GM12872 (cell line): ENCODE results near the gene CITED4.

Experiments
- TF ChIP-seq, protein P1 (sequence below): IDR thresholded peaks from 3 replicates; pipeline ENCODE4 v1.5.1; 2011; ENCODE audit warnings: low read depth, mild to moderate bottlenecking, low read length, moderate library complexity; ENCODE audit not compliant: insufficient read depth

CITED4 gene

DNA sequence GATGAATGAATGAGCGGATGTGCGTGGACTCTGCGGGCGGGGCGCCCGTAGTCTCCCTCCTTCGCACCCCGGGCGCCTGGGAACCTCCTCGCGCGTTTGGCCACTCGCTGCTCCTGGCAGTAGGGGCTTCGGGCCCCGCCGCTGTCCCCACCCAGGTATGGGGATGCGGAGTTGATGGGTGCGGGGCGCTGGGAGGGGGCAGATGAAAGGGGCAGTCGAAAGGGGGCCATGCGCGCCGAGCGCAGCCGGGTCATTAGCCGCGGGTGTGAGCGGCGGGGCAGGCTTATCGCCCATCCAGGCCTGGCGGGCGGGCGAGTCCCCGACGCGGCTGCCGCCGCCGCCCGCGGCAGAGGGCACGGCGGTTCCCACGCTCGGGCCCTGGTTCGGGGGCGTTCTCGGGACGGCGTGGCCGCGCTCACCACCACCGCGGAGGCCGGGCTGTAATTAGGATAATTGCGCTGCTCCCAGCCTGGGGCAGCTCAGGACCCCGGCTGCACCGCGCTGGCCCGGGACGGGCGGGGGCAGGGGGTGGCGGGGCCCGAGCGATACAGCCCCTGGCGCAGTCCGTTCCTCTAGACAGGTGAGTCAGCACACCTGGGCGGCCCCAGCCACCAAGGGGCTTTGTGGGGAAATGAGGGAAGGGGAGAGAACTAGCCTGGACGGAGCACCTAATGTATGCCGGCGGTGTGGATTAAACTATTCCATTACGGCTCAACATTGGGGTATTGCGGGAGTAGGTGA is 22.1 kb upstream of the CITED4 start:
- TF ChIP-seq, protein P1, sequence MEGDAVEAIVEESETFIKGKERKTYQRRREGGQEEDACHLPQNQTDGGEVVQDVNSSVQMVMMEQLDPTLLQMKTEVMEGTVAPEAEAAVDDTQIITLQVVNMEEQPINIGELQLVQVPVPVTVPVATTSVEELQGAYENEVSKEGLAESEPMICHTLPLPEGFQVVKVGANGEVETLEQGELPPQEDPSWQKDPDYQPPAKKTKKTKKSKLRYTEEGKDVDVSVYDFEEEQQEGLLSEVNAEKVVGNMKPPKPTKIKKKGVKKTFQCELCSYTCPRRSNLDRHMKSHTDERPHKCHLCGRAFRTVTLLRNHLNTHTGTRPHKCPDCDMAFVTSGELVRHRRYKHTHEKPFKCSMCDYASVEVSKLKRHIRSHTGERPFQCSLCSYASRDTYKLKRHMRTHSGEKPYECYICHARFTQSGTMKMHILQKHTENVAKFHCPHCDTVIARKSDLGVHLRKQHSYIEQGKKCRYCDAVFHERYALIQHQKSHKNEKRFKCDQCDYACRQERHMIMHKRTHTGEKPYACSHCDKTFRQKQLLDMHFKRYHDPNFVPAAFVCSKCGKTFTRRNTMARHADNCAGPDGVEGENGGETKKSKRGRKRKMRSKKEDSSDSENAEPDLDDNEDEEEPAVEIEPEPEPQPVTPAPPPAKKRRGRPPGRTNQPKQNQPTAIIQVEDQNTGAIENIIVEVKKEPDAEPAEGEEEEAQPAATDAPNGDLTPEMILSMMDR: no peak

DNA sequence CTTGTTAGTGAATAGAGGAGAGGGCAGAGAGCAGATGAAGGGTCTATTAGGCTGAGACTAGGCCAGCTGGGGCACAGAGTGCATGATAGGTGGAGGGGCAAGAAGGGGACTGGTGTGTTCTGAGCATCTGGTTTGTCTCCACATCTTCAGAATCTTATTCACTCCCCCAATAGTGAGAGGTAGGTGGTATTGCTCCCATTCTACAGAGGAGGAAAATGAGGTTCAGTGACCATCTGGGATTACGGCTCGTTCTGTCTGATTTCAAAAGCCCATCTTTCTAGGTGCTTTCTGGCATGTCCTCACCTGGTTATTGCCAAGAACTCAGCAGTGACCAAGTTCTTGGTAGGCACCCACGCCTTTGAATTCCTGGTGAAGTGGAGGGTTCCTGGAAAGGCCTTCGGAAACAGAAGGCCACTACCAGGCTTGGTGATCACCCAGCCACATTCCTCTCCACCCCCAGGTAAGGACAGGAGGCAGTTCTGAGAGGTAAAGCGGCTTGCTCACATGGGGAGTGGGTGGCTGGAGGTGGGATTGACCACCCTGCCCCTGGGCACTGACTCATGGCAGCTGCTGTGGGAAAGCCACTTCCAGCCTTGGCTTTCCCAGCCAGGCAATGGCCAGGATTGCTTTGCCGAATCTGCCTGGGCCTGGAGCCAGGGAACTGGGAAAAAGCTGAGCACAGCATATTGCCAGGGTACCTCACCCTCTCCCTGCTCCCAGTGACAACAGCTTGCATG is 18.8 kb upstream of the CITED4 start:
- TF ChIP-seq, protein P1: no peak

DNA sequence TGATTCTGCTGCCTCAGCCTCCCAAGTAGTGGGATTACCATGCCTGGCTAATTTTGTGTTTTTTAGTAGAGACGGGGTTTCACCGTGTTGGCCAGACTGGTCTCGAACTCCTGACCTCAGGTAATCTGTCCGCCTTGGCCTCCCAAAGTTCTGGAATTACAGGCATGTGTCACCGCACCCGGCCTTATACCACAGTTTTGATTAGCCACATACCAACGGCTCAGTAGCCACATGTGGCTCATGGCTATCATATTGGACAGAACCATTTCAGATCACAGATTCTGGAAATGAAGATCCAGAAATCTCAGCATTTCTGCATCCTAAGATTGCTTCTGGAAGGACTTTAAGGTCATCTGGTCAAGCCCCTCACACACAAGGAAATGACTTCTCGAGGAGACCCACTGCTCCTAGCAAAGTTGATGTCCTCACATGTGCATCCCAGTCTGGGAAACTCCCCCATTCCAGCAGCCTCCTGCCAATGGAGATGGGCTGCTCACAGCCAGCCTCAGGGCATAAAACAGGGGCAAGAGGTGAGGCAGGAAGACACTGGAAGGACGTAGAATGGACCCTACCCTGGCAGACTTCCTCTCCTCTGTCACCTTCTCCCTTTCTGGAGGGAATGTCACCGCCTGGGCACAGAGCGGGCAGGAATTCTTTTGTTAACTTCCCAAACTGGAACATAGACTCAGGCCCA is 17.5 kb upstream of the CITED4 start:
- TF ChIP-seq, protein P1: no peak

DNA sequence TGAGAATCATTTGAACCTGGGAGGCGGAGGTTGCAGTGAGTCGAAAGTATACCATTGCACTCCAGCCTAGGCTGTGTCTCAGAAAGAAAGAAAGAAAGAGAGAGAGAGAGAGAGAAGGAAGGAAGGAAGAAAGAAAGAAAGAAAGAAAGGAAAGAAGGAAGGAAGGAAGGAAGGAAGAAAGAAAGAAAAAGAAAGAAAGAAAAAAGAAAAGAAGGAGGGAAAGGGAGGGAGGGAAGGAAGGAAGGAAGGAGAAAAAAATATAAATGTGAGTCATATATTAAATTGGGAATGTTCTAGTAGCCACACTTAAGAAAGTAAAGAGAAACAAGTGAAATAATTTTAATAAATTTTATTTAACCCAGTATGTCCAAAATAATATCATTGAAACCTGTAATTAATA is 16.7 kb upstream of the CITED4 start:
- TF ChIP-seq, protein P1: no peak

DNA sequence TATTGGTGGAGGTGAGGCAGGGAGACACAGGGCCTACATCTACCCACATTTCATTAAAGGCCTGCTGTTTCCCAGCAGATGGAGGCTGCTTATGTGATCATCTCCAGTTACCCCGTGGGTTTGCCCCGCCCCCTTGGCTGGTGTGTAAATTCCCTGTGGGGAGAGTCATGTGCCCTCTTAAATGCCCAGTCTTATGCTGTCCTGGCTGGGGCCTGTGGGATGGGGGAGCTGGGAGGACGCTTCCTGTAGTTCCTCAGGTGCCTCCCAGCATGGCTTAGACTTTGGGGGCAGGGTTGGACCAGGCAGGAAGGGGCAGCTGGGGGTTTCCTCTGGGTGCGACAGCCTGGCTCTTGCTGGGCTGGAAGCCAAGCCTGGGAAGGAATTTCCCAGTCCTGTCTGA is 15.5 kb upstream of the CITED4 start:
- TF ChIP-seq, protein P1: no peak

DNA sequence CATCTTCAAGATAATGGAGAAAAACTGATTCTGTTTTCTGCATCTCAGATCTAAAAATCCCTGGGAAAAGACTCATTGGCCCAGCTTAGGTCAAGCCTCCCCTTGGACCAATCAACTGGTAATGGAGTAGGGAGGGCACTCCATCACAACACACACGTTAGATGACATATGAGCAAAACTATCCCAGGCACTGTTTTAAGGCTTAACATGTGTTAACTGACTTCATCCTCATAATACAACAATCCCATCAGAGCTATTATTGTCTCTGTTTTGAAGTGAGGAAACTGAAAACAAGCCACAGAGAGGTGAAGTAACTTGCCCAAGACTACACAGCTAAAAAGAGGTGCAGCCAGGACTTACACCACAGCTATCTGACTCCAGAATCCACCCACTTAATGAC is 14.7 kb upstream of the CITED4 start:
- TF ChIP-seq, protein P1: no peak

DNA sequence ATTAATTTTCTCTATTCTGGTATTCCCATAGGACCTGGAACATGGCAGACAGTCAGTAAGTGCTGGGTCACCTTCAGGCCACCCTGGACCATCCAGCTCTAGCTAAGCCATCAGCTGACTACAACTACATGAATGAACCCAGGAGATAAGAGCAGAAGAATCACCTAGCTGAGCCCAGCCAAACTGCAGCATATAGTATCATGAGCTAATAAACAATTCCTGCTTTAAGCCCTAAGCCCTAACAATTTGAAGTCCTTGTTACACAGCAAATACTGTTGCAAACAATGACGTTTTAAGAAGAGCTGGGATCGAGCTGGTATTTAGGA is 14.2 kb upstream of the CITED4 start:
- TF ChIP-seq, protein P1: no peak
